CD4-positive, alpha-beta T cell treated with Interferon alpha-2 for 1 hour (primary cell): Measurements from ENCODE around the gene NPLOC4.

ENCODE experiments used
- DNase-seq, 2 donors: peaks; one replicate each; pipeline ENCODE4 v3.0.0-alpha.2; 2020 to 2022

NPLOC4 gene

DNA sequence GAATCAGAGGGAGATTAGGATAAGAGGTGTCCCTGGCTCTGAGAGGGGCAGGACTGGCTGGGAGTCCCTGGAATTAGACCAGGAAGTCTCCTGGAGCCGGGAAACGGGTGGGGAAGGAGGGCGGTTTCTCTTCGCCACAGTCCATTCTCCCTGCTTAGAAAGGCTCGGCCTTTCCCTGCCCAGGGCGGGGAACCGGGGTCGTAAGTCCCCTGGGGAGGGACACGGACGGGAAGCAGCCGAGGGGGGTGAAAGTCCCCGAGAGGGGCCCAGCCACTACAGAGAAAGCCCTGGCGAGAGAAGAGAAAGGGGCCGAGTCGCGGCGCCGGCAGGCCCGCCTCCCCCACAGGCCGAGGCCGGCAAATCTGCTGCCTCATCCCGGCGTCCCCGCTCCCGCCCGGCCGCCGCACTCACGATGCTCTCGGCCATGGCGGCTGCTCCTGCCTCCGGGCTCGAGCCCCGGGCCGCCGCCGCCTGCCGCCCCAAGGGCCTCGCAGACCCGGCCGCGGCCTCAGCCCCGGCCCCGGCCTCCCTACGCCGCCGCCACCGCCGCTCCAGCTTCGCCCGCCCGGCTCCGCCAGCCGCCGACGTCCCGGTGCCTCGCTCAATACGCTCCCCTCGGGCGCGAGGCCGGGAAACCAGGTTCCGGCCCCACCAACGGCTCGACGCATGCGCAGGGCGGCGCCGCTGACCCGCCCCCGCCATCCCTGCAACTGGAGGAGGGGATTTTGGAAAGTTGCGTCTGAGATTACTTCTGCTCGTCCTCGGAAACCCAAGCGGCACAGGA lies at the start of gene NPLOC4, which contains the start of gene TSPAN10:
NPLOC4 (minus strand) TSS at position 608 of the 784 bp plus-strand sequence; CDS start at position 426, 182 bp downstream.
TSPAN10 (plus strand) TSS at position 692 of the 784 bp plus-strand sequence. CDS start 5,217 bp downstream, outside the sequence.
- DNase-seq: peak; percentile 79 to 88

DNA sequence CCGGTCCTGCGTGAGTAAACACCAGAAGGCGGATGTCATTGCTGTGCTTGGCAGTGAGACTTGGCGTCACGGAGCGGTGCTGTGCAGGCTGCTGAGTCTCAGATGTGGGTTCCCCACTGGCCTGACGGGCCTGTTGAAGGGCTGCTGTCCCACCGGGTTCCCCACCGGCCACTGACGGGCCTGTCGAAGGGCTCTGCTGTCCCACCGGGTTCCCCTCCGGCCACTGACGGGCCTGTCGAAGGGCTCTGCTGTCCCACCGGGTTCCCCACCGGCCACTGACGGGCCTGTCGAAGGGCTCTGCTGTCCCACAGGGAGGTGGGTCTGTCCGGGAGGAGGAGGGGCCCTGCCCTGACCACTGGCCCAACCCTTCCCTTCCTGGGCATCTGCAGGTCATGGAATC lies 49.7 kb upstream of the NPLOC4 start:
- no peak for DNase-seq

GRCh38 chr17:81685108-81685507 lies 48.2 kb upstream of the NPLOC4 start:
- DNase-seq: no peak

DNA sequence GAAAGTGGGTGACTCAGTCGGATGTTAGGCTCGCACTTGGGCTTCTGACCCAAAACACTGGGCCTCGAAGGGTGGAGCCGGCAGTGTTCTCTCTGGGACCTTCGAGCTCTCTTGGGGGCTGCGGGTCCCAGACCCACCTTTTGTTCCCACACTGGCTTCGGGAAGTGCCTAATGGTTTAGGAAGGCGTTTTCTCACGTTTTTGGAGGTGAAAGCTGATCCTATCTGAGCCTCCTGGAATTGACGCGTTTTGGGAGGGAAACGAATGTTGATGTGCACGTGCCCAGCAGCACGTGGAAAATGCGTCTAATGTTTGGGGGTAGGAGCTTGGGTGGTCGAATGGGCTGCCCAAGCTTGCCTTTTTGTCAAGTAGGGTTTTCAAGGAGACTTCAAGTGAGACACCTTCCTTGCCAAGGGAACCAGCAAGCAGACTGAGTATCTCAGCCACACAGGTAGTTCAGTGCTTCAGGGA lies 47.6 kb upstream of the NPLOC4 start:
- no peak for DNase-seq

GRCh38 chr17:81683584-81684441 lies 46.9 kb upstream of the NPLOC4 start, which contains the start of the genes ARL16 and HGS:
Gene ARL16, minus strand, starts transcription at chr17:81683797. Its CDS starts 44 bp downstream, at chr17:81683753.
Gene HGS, plus strand, starts transcription at chr17:81684011. Its CDS starts 56 bp downstream, at chr17:81684067.
- peak; percentile 97 to 99 for DNase-seq

GRCh38 chr17:81683208-81683583 lies 46.3 kb upstream of the NPLOC4 start:
- DNase-seq: no peak

GRCh38 chr17:81682565-81683207 lies 45.8 kb upstream of the NPLOC4 start:
- DNase-seq: no peak

GRCh38 chr17:81681672-81682071 lies 44.8 kb upstream of the NPLOC4 start:
- no peak for DNase-seq

GRCh38 chr17:81680150-81680549 lies 43.2 kb upstream of the NPLOC4 start:
- no peak for DNase-seq

- no peak for DNase-seq
Measured at GRCh38 chr17:81676906-81677305, 40.0 kb upstream of the NPLOC4 start.

DNA sequence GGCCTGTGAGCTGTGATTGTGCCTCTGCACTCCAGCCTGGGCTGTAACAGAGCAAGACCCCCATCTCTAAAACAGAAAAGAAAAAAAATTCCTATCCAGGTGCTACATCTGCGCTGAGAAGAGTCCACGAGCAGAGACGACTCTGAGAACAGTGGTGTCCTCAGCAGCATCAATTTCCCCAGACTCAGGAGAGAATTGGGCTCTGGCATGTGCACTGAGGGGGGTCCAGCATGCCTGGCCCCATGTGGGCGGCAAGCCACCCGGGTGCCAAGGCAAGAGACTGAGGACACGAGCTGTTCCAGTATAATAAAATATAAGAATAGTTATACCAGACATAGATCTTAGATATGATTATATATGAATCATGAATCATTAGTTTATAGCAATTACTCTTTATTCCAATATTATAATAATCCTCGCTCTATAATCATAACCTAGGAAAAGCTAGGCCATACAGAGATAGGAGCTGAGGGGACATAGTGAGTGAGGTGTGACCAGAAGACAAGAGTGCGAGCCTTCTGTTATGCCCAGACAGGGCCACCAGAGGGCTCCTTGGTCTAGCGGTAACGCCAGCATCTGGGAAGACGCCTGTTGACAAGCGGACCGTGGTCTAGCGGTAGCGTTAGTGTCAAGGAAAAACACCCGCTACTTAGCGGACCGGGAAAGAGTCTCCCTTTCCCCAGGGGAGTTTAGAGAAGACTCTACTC lies 38.8 kb upstream of the NPLOC4 start:
- DNase-seq: peak; percentile 14 to 45

- DNase-seq: no peak
Measured at GRCh38 chr17:81673561-81674258, 36.8 kb upstream of the NPLOC4 start.

DNA sequence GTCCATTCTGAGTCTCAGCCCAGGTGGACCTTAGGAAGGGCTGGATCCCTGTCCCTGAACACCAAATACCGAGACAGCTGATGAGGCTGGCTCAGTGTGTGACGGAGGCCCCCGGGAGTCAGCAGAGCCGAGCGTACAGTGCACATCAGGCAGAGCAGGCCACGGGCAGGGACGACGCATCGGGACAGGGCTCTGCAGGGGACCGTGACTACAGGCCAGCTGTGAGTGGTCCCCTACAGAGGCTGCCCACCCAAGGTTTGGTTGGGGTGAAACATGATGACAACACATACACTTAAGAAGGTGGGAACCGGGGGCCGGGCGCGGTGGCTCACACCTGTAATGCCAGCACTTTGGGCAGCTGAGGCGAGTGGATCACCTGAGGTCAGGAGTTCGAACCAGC lies 36.0 kb upstream of the NPLOC4 start:
- DNase-seq: no peak

DNA sequence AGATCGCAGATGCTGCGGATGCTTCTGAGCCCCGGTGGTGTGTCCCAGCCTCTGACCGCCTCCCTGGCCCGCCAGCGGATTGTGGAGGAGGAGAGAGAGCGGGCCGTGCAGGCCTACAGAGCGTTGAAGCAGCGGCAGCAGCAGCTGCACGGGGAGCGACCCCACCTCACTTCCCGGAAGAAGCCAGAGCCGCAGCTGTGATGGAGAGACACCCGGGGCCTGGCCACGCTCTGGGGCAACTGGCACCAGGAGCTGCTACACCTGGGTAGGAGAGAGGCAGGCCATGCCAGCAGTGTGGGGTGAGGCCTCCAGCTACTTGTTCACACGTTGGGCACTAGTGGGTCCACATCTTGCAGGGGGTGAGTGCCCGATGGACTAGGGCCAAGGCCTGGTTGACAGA lies 35.6 kb upstream of the NPLOC4 start:
- DNase-seq: no peak

DNA sequence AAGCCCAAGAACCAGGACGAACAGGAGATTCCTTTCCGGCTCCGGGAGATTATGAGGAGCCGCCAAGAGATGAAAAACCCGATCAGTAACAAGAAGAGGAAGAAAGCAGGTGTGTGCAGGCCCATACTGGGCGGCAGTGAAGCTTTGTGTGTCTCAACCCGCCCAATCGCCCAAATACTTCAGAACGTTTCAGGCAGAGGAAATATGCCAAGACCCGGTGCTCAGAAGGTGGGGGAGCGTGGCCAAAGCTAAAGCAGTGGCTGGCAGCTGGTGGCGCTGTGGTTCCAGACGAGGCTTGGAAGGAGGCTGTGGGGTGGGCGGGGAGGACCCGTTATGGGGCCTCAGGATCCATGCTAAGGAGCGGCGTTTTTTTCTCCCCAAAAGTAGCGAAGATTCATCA lies 30.8 kb upstream of the NPLOC4 start:
- DNase-seq: no peak

- peak; percentile 90 to 93 for DNase-seq
Measured at GRCh38 chr17:81666342-81667191, 29.7 kb upstream of the NPLOC4 start, which contains the start of the genes CCDC137 and OXLD1. Gene CCDC137, plus strand, starts transcription at chr17:81666737. Its CDS starts 30 bp downstream, at chr17:81666767. Gene OXLD1, minus strand, starts transcription at chr17:81666605. Its CDS starts 28 bp downstream, at chr17:81666577.

- no peak for DNase-seq
Measured at GRCh38 chr17:81666092-81666341, 29.1 kb upstream of the NPLOC4 start.

- DNase-seq: peak in 1 of 2 donors; percentile 45
Measured at GRCh38 chr17:81665205-81666091, 28.5 kb upstream of the NPLOC4 start.

DNA sequence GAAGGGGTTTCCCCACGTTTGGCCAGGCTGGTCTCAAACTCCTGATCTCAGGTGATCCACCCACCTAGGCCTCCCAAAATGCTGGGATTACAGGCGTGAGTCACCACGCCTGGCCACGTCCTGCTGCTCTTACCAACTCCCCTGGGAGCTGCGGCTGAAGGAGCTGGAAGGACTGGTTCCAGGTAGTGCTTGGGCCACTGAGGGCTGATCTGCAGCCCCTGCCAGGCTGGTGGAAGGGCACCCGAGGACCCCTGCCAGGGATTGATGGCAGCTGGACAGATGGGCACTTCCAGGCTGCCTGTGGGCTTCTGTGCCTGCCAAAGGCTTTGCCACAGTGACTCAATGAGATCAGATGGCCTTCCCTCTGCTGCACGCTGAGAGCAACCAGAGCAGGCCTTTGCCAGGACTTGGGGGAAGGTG lies 27.1 kb upstream of the NPLOC4 start:
- no peak for DNase-seq

GRCh38 chr17:81662002-81662401 lies 25.1 kb upstream of the NPLOC4 start:
- DNase-seq: no peak
